GM19397 (cell line): ENCODE data around the gene NFATC1.

Experiments
- ATAC-seq: cut with Tn5 transposase; IDR thresholded peaks from one replicate; pipeline ENCODE4 v1.9.1; 2021; ENCODE audit warnings: mild to moderate bottlenecking, moderate library complexity; ENCODE audit not compliant: unreplicated experiment

Gene NFATC1

GRCh38 chr18:79402977-79403722 is 7.4 kb downstream of the NFATC1 start:
- ATAC-seq = no peak

- no peak for ATAC-seq
Measured at GRCh38 chr18:79403723-79404566, 8.2 kb downstream of the NFATC1 start.

DNA sequence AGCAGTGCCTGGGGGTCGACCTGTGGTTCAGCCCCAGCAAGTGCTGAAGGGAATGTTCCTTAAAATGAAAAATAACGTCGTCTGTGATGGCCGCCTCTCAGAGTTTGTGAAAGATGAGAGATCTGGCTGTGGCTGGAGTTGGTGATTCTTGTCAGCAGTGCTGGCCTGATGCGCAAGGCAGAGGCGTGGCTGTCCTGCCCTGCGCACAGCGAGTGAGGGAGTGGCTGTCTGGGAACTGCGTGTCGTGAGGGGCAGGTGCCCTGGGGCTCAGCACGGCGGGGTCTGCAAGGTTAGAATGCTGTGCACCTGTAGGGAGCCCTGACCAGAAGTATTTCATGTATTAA is 8.8 kb downstream of the NFATC1 start:
- no peak for ATAC-seq

DNA sequence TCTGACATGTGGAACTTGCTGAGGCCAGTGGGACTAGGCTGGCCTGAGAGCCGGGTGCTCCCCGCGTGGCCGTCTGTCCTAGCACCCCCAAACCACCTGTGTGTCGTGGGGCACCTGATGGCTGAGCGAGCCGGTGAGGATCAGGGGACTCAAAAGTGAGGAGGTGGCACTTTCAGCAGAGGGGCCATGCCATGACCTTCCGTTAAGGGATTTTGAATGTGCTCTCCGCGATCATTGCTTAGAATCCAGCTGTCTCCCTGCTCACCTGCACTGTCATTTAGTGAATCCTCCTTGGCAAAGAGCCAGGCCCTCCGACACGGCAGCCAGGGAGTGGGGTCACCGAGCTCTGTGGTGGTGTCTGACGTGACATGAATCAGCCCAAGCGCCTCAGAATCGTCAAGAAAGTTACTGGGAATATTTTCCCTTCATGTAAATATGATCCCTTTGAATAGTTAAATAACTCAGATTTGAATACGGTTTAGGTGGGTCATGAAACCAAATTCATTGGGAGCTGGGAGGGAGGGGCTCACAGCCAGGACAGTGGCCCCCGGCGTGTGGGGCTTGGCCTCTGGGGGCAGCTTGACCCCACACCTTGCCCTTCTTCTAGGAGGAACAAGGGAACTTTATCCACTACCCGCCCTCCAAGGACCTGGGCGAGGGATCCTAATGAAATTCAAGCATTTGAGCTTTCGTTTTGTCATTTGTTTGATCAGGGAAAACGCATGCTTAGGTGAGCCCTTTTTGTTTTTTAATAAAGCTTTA is 9.5 kb downstream of the NFATC1 start:
- no peak for ATAC-seq

DNA sequence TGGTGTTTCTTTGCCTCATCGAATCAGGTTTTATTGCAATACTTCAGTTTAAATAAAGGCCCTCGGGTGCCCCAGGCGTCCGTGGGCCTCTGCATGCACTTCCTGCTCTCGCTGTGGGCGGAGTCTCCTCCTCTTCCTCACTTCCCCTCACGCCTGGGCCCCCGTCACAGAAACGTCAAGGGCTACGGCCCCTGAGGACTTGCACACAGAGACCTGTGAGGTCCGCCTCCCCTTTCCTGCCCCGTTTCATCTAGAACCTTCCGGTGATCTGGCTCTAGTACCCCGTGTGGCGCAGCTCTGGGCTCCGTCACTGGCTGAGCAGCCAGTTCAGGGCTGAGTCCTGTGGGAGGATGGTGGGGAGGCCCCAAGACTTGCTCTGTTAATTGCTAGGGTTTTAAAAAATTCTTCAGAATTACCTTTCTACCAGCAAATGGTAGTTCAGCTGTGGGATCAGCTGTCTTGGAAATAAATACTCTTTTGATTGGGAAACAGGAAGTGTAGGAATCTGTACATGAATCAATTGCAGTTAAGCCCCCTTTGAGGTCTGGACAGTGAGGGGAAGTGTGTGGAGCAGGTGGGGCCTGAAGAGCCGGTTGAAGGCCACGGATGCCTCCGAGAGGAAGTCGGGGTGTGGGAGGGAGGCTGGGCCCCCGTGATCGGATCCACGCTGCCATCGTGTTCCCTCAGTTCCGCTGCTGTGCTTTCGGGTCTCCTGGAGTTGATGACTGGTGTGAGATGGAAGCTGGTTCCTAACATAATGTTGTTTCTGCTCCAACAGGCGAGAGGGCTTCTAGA is 10.2 kb downstream of the NFATC1 start:
- peak; percentile 66 for ATAC-seq

- ATAC-seq = no peak
Measured at GRCh38 chr18:79406708-79407107, 11.0 kb downstream of the NFATC1 start.

DNA sequence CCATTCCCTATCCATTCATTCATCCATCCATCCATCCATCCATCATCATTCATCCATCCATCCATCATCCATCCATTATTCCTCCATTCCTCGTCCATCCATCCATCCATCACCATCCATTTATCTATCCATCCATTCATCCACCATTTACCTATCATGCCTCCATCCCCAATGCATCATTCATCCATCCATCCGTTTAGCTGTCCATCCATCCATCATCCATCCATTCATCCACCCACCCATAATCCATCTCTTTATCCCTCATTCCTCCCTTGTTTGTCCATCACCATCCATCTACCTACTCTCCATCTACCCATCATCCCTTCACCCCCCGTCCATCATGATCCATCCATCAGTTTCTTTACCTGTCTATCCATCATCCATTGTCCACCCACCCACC is 13.6 kb downstream of the NFATC1 start:
- ATAC-seq = no peak

GRCh38 chr18:79410171-79410641 is 14.5 kb downstream of the NFATC1 start:
- no peak for ATAC-seq

GRCh38 chr18:79410731-79411613 is 15.2 kb downstream of the NFATC1 start:
- ATAC-seq = no peak

DNA sequence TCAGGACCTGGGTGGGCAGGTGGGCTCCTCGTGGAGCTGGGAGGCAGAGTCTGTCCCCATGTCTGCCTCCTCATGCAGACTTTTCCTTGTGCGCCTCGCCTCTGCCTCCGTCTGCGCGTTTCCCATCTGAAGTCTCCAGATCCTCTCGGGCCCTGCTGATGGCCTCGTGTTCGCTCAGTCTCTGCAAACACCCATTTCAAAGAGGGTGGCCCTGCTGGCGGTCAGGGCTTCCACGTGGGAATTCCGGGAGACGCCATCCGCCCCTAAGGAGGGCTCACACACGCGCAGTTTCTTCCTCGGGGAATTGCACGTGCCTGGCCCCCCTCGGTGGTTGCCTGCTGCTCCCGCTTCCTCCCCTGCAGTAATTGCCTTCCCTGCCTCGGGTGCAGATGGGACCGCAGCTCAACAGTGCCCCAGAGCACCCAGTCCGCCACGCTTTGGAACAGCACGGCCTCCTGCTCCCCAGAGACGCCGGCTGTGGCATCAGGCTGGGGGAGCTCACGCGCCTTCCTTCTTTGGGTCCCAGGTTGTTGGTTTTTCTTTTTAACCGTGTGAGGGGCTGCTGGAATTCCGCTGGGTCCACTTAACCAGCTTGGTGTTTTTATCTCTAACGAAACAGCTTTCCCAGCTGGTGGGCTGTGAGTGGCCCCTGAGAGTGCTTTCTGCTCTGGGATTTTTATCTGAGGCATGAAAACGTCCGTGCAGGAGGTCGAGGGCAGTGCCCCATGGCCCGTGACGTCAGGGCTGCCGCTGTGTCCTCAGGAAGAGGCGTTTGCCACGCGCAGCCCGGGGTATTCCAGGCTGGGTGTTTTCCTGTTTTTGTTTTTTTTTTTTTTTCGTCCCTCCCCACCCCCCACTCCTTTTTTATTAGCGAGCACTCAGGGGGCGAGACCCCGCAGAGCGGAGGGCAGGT is 16.1 kb downstream of the NFATC1 start:
- ATAC-seq = no peak

DNA sequence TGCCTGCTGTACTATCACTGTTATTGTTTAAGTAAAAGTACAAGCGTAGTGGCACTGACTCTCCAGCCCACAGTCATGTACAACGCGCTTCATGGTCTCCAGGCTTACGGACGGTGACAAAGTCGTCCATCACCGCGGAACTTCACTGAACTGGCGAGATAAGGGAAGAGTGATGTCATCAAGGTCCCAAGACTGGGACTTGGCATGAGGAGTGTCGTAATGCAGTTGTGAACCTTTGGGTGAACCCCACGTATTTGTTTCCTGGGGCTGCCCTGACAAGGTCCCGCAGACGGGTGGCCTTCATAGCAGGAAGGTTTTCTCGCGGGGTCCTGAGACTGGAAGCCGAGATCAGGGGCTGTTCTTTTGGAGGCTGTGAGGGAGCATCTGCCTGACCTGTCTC is 17.3 kb downstream of the NFATC1 start:
- no peak for ATAC-seq

DNA sequence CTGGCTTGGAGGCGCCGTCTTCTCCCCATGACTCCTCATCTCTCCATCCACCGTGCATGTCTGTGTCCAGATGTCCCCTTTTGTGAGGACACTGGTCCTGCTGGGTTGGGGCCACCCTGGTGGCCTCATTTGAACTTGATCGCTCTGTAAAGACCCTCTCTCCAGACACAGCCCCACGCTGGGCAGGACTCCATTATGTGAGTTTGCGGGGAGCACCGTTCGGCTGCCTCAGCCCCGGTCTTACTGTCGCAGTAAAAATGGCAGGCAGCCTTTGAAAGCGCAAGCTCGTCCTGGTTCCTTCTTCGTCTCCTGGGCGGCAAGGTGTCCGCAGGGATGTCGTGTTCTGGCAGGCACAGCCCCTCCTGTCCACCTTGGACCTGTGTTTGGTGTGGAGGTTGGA is 17.7 kb downstream of the NFATC1 start:
- no peak for ATAC-seq

GRCh38 chr18:79413901-79414300 is 18.2 kb downstream of the NFATC1 start:
- no peak for ATAC-seq

DNA sequence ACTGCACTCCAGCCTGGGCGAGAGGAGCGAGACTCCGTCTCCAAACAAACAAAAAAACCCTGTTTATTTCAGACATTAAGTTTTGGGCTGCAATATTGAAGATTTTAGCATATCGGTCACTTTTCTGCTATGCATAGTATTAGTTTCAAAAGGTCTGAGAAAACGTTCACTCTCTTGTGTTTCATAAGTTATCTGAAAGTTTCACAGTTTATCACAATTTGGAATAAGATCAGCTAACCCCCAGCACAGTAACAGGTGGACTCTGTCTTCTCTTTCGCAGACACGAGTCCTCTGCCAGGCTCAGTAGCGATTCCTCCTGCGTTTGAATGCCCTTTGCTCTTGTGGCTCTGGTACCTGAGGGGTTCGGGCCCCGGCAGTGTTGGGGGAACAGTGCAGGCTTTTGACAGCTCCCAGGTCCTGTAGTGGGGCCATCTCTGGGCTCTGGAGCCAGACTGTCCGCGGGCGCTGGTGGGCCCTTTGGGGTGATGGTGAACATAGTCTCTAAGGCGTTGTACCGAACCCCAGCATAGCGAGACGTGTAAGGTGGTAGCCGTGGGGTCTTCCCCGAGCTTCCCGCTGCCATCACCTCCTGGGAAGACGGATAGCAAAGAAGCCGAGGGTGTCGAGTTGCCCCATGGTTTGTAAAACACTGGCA is 20.4 kb downstream of the NFATC1 start:
- no peak for ATAC-seq

GRCh38 chr18:79416677-79417052 is 20.9 kb downstream of the NFATC1 start:
- ATAC-seq = no peak

DNA sequence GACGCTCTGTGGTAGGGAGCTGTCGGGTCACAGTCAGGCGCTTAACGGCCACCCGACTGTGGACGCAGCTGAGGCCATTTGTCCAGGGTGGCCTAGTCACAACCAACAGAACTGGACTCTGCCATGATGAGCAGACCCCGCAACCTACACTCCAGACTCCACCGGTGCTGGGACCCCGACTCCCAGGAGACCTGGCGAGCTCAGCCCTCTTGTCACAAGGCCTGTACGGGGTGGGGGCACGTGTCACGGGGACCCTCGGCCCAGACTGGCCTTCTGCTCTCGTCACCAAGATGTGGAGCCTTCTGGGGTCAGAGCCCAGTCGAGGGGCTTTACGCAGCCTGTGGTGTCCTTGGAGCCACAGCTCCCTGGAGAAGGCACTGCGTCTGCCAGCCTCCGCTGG is 22.5 kb downstream of the NFATC1 start:
- no peak for ATAC-seq

GRCh38 chr18:79418642-79419041 is 22.9 kb downstream of the NFATC1 start:
- no peak for ATAC-seq

DNA sequence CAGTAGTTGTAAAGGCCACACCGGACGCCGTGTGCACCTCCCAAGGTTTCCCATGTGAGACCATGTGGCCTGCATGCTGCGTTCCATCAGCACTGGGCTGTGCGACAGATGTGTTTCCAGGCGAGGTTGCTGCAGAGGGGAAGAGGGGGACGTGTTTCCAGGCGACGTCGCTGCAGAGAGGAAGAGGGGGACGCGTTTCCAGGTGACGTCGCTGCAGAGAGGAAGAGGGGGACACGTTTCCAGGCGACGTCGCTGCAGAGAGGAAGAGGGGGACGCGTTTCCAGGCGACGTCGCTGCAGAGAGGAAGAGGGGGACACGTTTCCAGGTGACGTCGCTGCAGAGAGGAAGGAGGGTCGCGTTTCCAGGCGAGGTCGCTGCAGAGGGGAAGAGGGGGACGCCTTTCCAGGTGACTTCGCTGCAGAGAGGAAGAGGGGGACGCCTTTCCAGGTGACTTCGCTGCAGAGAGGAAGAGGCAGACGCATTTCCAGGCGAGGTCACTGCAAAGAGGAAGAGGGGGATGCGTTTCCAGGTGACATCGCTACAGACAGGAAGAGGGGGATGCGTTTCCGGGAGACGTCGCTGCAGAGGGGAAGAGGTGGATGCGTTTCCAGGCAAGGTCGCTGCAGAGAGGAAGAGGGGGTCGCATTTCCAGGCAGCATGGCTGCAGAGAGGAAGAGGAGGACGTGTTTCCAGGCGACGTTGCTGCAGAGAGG is 24.5 kb downstream of the NFATC1 start:
- no peak for ATAC-seq
